OCI-LY1 (cell line): ENCODE measurements around the gene CAMK4.

ENCODE experiments used
- H2AFZ ChIP-seq: fragments of 200-600 bp; sonication (generic), shearing (Covaris generic); 2 replicates; pipeline ENCODE4 v1.6.0; 2014; ENCODE audit warnings: antibody characterized with exemption, mild to moderate bottlenecking, low read length
- H3F3A ChIP-seq: fragments of 200-600 bp; sonication (generic), shearing (Covaris generic); 2 replicates; pipeline ENCODE4 v1.6.0; 2014; ENCODE audit warnings: mild to moderate bottlenecking, antibody characterized with exemption, low read length, moderate library complexity; ENCODE audit not compliant: insufficient read depth
- H3K27ac ChIP-seq: fragments of 200-600 bp; sonication (generic); 2 replicates; pipeline ENCODE4 v1.5.1; 2014; ENCODE audit warnings: low read length, mixed run types, mild to moderate bottlenecking, low read depth; ENCODE audit not compliant: poor library complexity, severe bottlenecking
- H3K27me3 ChIP-seq: fragments of 200-600 bp; sonication (generic); 2 replicates; pipeline ENCODE4 v1.6.0; 2014; ENCODE audit warnings: antibody characterized with exemption, mild to moderate bottlenecking, low read length, moderate library complexity; ENCODE audit not compliant: insufficient read depth
- H3K36me3 ChIP-seq: fragments of 200-600 bp; sonication (generic); 2 replicates; pipeline ENCODE4 v1.6.1; 2014; ENCODE audit warnings: mild to moderate bottlenecking, antibody characterized with exemption, low read length, moderate library complexity, mixed read lengths; ENCODE audit not compliant: insufficient read depth
- H3K4me1 ChIP-seq: fragments of 200-600 bp; sonication (generic); 2 replicates; pipeline ENCODE4 v1.5.1; 2014; ENCODE audit warnings: mild to moderate bottlenecking, low read length, moderate library complexity; ENCODE audit not compliant: insufficient read depth, severe bottlenecking
- H3K4me2 ChIP-seq: fragments of 200-600 bp; sonication (generic), shearing (Covaris generic); 2 replicates; pipeline ENCODE4 v1.6.1; 2014; ENCODE audit warnings: low read length
- H3K4me3 ChIP-seq: fragments of 200-600 bp; sonication (generic); 2 replicates; pipeline ENCODE4 v1.5.1; 2014; ENCODE audit warnings: low read length, low read depth, mild to moderate bottlenecking, mixed read lengths; ENCODE audit not compliant: poor library complexity, severe bottlenecking
- H3K79me2 ChIP-seq: fragments of 200-600 bp; shearing (Covaris generic); 2 replicates; pipeline ENCODE4 v1.6.1; 2016; ENCODE audit warnings: mixed run types, low read length, mixed read lengths; ENCODE audit not compliant: insufficient read depth
- H3K9ac ChIP-seq: fragments of 200-600 bp; sonication (generic), shearing (Covaris generic); 2 replicates; pipeline ENCODE4 v1.6.1; 2014; ENCODE audit warnings: mild to moderate bottlenecking, low read length, mixed read lengths
- H3K9me2 ChIP-seq: fragments of 200-600 bp; sonication (generic), shearing (Covaris generic); 2 replicates; pipeline ENCODE4 v1.6.1; 2014; ENCODE audit warnings: low read depth, mild to moderate bottlenecking, low read length, mixed read lengths
- H3K9me3 ChIP-seq: fragments of 200-600 bp; shearing (Covaris generic); 2 replicates; pipeline ENCODE4 v1.6.1; 2014; ENCODE audit warnings: low read length, mixed read lengths
- H4K20me1 ChIP-seq: fragments of 200-600 bp; sonication (generic), shearing (Covaris generic); 2 replicates; pipeline ENCODE4 v1.6.0; 2016; ENCODE audit warnings: mild to moderate bottlenecking, low read length; ENCODE audit not compliant: insufficient read depth
- EZH2 ChIP-seq: fragments of 200-600 bp; sonication (generic), shearing (Covaris generic); IDR thresholded peaks from 2 replicates; pipeline ENCODE4 v1.8.0; 2017; ENCODE audit warnings: borderline replicate concordance, mixed run types, mild to moderate bottlenecking, antibody characterized with exemption, low read length, moderate library complexity, mixed read lengths
- TF ChIP-seq, protein P1 (sequence below): fragments of 200-600 bp; sonication (generic), shearing (Covaris generic); IDR thresholded peaks from 2 replicates; pipeline ENCODE4 v1.5.1; 2017; ENCODE audit warnings: mild to moderate bottlenecking, antibody characterized with exemption, low read length, moderate library complexity, mixed read lengths

The CAMK4 gene

DNA sequence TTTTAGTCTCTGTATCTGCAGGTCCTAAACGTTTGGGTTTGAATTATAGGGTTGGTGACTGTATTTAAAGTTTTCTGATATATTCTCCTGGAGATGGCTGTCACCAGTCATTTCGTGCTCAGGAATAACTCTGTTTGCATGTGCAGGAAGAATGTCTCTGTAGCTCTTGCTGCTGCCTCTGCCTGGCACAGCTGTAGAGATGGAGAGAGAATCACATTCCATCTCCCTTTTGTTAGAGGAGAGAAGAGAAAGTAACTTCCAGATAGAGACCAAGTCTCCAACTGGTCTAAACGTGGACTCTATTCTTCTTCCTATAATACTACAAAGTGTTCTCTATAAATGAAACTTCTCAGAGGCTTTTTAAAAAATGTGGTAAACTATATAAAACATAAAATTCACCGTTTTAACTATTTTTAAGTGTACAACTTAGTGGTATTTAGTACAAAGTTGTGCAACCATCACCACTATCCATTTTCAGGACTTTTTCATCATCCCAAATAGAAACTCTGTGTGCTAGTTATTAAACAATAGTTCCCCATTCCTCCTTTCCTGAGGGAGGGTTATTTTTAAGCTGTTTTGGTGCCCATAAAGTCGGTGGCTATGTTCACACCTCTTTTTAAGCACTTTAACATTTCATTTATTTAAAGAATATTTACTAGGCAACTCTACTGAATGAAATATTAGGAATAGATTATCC is 308.9 kb downstream of the CAMK4 start:
- Histone ChIP-seq H3K79me2 (no peaks in the 10 kb centered on the region), H3K9ac (no peak overlapping the region), H3K36me3 (no peaks in the 10 kb centered on the region), H3K9me2 (no peaks in the 10 kb centered on the region), H3F3A (no peaks in the 10 kb centered on the region), H2AFZ (no peak overlapping the region), H3K4me2 (no peak overlapping the region), H3K4me3 (no peak overlapping the region), H3K27me3 (no peaks in the 10 kb centered on the region), H3K4me1 (peaks cover 19% of the 10 kb centered on the region), H3K9me3 (no peaks in the 10 kb centered on the region), H3K27ac (no peak overlapping the region), H4K20me1 (no peaks in the 10 kb centered on the region)
- TF ChIP-seq, protein P1, sequence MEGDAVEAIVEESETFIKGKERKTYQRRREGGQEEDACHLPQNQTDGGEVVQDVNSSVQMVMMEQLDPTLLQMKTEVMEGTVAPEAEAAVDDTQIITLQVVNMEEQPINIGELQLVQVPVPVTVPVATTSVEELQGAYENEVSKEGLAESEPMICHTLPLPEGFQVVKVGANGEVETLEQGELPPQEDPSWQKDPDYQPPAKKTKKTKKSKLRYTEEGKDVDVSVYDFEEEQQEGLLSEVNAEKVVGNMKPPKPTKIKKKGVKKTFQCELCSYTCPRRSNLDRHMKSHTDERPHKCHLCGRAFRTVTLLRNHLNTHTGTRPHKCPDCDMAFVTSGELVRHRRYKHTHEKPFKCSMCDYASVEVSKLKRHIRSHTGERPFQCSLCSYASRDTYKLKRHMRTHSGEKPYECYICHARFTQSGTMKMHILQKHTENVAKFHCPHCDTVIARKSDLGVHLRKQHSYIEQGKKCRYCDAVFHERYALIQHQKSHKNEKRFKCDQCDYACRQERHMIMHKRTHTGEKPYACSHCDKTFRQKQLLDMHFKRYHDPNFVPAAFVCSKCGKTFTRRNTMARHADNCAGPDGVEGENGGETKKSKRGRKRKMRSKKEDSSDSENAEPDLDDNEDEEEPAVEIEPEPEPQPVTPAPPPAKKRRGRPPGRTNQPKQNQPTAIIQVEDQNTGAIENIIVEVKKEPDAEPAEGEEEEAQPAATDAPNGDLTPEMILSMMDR: no peak
- TF ChIP-seq EZH2: no peak

- no peak overlapping the region for H3K4me3 ChIP-seq
- H3F3A ChIP-seq: no peaks in the 10 kb centered on the region
- H3K9me3 ChIP-seq: no peaks in the 10 kb centered on the region
- no peaks in the 10 kb centered on the region for H3K79me2 ChIP-seq
- no peak overlapping the region for H3K4me2 ChIP-seq
- no peaks in the 10 kb centered on the region for H3K4me1 ChIP-seq
- no peaks in the 10 kb centered on the region for H3K27me3 ChIP-seq
- no peak overlapping the region for H3K9ac ChIP-seq
- H3K9me2 ChIP-seq: no peaks in the 10 kb centered on the region
- no peaks in the 10 kb centered on the region for H3K36me3 ChIP-seq
- H2AFZ ChIP-seq: no peak overlapping the region
- no peak overlapping the region for H3K27ac ChIP-seq
- TF ChIP-seq, protein P1: no peak
- TF ChIP-seq EZH2: no peak
- H4K20me1 ChIP-seq: no peaks in the 10 kb centered on the region
Measured at GRCh38 chr5:111535879-111536549, 311.8 kb downstream of the CAMK4 start.

DNA sequence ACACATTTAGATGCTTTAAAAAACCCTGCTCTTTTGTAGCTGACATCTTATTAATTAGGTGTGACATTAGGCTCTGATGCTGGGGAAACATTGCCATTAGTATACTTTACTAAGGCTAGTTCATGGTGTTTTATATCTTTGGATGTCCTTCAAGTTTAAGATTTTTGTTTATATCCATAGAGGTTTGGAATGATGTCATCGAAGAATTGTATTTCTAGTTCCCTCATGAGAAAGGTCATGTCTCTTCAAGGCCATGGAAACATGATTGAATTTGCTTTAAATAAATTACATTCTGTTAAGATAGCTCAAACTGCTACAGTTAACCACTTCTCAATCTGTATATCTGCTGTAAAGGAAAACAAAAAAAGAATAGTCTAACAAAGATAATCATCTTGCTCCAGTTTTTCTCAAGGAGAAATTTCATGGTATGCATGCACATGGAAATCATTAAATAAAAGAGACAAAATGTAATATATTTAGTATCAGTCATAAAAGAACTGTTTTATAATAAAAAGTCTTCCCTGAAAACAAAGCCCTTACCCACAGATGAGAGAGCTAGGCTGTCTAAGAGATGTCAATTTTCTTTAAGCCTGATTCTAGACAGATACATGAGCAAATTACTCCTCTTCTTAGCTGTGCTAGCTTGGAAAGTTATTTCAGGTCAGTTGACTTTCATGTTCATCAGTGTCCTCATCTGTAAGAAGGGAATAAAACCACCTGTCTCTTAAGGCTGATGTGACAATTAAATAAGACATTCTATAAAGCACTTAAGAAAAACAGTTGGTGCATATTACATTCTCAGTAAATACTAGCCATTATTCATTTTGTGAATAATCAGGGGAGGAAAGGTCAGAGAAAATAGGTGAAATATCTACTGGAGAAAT is 313.2 kb downstream of the CAMK4 start:
- Histone ChIP-seq H3K79me2 (no peaks in the 10 kb centered on the region), H4K20me1 (no peaks in the 10 kb centered on the region), H3K27me3 (no peaks in the 10 kb centered on the region), H3K9me3 (no peaks in the 10 kb centered on the region), H3K4me3 (no peak overlapping the region), H3K36me3 (no peaks in the 10 kb centered on the region), H3F3A (no peaks in the 10 kb centered on the region), H2AFZ (no peak overlapping the region), H3K9me2 (no peaks in the 10 kb centered on the region), H3K9ac (no peak overlapping the region), H3K4me1 (no peaks in the 10 kb centered on the region), H3K4me2 (no peak overlapping the region), H3K27ac (no peak overlapping the region)
- TF ChIP-seq EZH2: no peak
- TF ChIP-seq, protein P1: no peak
